IMR-90 (cell line): Measurements from ENCODE around the gene AFG1L. TPM values are rescaled to one million over a fixed set of nuclear protein-coding genes. Genes with fewer than 3 reads are reported as not detected.

Experiments
- ATAC-seq: fragments of 200-7000 bp; cut with Tn5 transposase; 2 replicates; pipeline ENCODE4 v1.9.1; 2020; ENCODE audit warnings: low read depth, mild to moderate bottlenecking, moderate library complexity
- BruUV-seq: library from RNA; stranded (reverse); fragments of 400-500 nt; replicated peaks from 2 replicates; lab custom pipeline; 2021; lab: Mats Ljungman, UMichigan
- CTCF ChIA-PET: fragments of 300-600 bp; formaldehyde crosslinking; extraction: SDS; loops from one replicate; lab custom pipeline; 2021; ENCODE audit warnings: antibody characterized with exemption; lab: Yijun Ruan, JAX
- POLR2A ChIA-PET: fragments of 300-600 bp; sonication (Branson Sonifier 250); formaldehyde crosslinking; loops from one replicate; lab custom pipeline; 2022; ENCODE audit warnings: antibody characterized with exemption; ENCODE audit not compliant: unreplicated experiment; lab: Charles Lee
- DNase-seq: peaks from one replicate; pipeline ENCODE4 v3.0.0; 2013
- H2AFZ ChIP-seq: replicated peaks from 2 replicates; pipeline ENCODE3; 2013; ENCODE audit warnings: low read length, mild to moderate bottlenecking; ENCODE audit not compliant: poor library complexity
- H2AK5ac ChIP-seq: 2 replicates; pipeline ENCODE4 v1.6.1; 2013; ENCODE audit warnings: low read depth, low read length, inconsistent platforms
- H2AK9ac ChIP-seq: replicated peaks from 2 replicates; pipeline ENCODE3; 2013; ENCODE audit warnings: mild to moderate bottlenecking, low read depth, low read length, moderate library complexity; ENCODE audit not compliant: poor library complexity
- H2BK120ac ChIP-seq: 2 replicates; pipeline ENCODE4 v1.6.1; 2013; ENCODE audit warnings: low read depth, low read length, inconsistent platforms
- H2BK15ac ChIP-seq: 3 replicates; pipeline ENCODE4 v1.6.1; 2013; ENCODE audit warnings: low read depth, low read length, inconsistent platforms
- H2BK20ac ChIP-seq: 2 replicates; pipeline ENCODE4 v1.6.1; 2013; ENCODE audit warnings: low read depth, mild to moderate bottlenecking, inconsistent platforms, low read length, moderate library complexity
- H2BK5ac ChIP-seq: 2 replicates; pipeline ENCODE4 v1.6.1; 2013; ENCODE audit warnings: mild to moderate bottlenecking, low read depth, low read length, inconsistent platforms; ENCODE audit not compliant: poor library complexity, severe bottlenecking
- H3K14ac ChIP-seq: replicated peaks from 2 replicates; pipeline ENCODE4 v1.6.1; 2013; ENCODE audit warnings: low read depth, low read length, inconsistent platforms
- H3K18ac ChIP-seq: 2 replicates; pipeline ENCODE4 v1.6.1; 2013; ENCODE audit warnings: low read depth, low read length, control low read depth
- H3K23ac ChIP-seq: 2 replicates; pipeline ENCODE4 v1.6.1; 2013; ENCODE audit warnings: low read depth, low read length, inconsistent platforms
- H3K27ac ChIP-seq: 2 replicates; pipeline ENCODE4 v1.5.1; 2013; ENCODE audit warnings: mild to moderate bottlenecking, control low read depth, low read length; ENCODE audit not compliant: insufficient read depth
- H3K27me3 ChIP-seq: 2 replicates; pipeline ENCODE4 v1.6.1; 2013; ENCODE audit warnings: low read length; ENCODE audit not compliant: control insufficient read depth, insufficient read depth
- H3K36me3 ChIP-seq: 2 replicates; pipeline ENCODE4 v1.6.1; 2013; ENCODE audit warnings: low read length, mixed read lengths; ENCODE audit not compliant: control insufficient read depth, insufficient read depth
- H3K4ac ChIP-seq: 2 replicates; pipeline ENCODE4 v1.6.1; 2013; ENCODE audit warnings: low read depth, low read length, inconsistent platforms
- H3K4me1 ChIP-seq: 2 replicates; pipeline ENCODE4 v1.6.1; 2013; ENCODE audit warnings: low read length, mixed read lengths; ENCODE audit not compliant: control insufficient read depth, insufficient read depth
- H3K4me2 ChIP-seq: 2 replicates; pipeline ENCODE4 v1.6.1; 2013; ENCODE audit warnings: low read depth, mild to moderate bottlenecking, control low read depth, low read length, moderate library complexity
- H3K4me3 ChIP-seq: 2 replicates; pipeline ENCODE4 v1.5.1; 2013; ENCODE audit warnings: low read depth, mild to moderate bottlenecking, control low read depth, low read length, moderate library complexity; ENCODE audit not compliant: insufficient read depth
- H3K56ac ChIP-seq: 2 replicates; pipeline ENCODE4 v1.6.1; 2013; ENCODE audit warnings: low read length, inconsistent platforms; ENCODE audit not compliant: insufficient read depth; ENCODE audit errors: extremely low read depth
- H3K79me1 ChIP-seq, 2 experiments: 2 replicates each; pipeline ENCODE4 v1.6.1; 2013; ENCODE audit warnings: low read length in 2 of 2, inconsistent platforms in 1 of 2, low read depth in 1 of 2
- H3K9ac ChIP-seq: 2 replicates; pipeline ENCODE4 v1.6.1; 2013; ENCODE audit warnings: low read depth, low read length, control low read depth
- H3K9me1 ChIP-seq: 2 replicates; pipeline ENCODE4 v1.6.1; 2013; ENCODE audit warnings: low read length, inconsistent platforms; ENCODE audit not compliant: insufficient read depth
- H3K9me3 ChIP-seq: 2 replicates; pipeline ENCODE4 v1.6.1; 2013; ENCODE audit warnings: low read length; ENCODE audit not compliant: control insufficient read depth, insufficient read depth
- H4K20me1 ChIP-seq: 2 replicates; pipeline ENCODE4 v1.6.1; 2013; ENCODE audit warnings: low read length, inconsistent platforms; ENCODE audit not compliant: insufficient read depth
- H4K5ac ChIP-seq: 2 replicates; pipeline ENCODE4 v1.6.1; 2013; ENCODE audit warnings: mild to moderate bottlenecking, low read depth, low read length, control low read depth
- H4K8ac ChIP-seq, 2 experiments: 2 replicates each; pipeline ENCODE4 v1.6.1; 2013; ENCODE audit warnings: low read depth in 2 of 2, low read length in 2 of 2, control low read depth in 1 of 2, inconsistent platforms in 1 of 2
- H4K91ac ChIP-seq: 2 replicates; pipeline ENCODE4 v1.6.1; 2013; ENCODE audit warnings: low read depth, low read length, inconsistent platforms; ENCODE audit not compliant: insufficient read depth
- BHLHE40 ChIP-seq: fragments of 150-350 bp; IDR thresholded peaks from 2 replicates; pipeline ENCODE4 v1.6.1; 2016; ENCODE audit warnings: mild to moderate bottlenecking, low read depth, low read length
- CEBPB ChIP-seq: IDR thresholded peaks from 2 replicates; pipeline ENCODE4 v1.6.1; 2012; ENCODE audit warnings: low read depth, low read length, improper control_type of control experiment
- CHD1 ChIP-seq: IDR thresholded peaks from 2 replicates; pipeline ENCODE4 v1.6.1; 2012; ENCODE audit warnings: low read depth, low read length, improper control_type of control experiment
- CTCF ChIP-seq: conservative IDR thresholded peaks from 2 replicates; pipeline ENCODE4 v1.5.1; 2012; ENCODE audit warnings: mild to moderate bottlenecking, low read depth, low read length, improper control_type of control experiment
- ELK1 ChIP-seq: fragments of 150-350 bp; IDR thresholded peaks from 2 replicates; pipeline ENCODE4 v1.6.1; 2016; ENCODE audit warnings: low read depth, mild to moderate bottlenecking, low read length, moderate library complexity, borderline replicate concordance
- FOS ChIP-seq: fragments of 150-350 bp; IDR thresholded peaks from 2 replicates; pipeline ENCODE4 v1.6.1; 2016; ENCODE audit warnings: low read depth, low read length
- MAFK ChIP-seq: IDR thresholded peaks from 2 replicates; pipeline ENCODE4 v1.6.1; 2012; ENCODE audit warnings: low read depth, low read length, improper control_type of control experiment
- MXI1 ChIP-seq: IDR thresholded peaks from 2 replicates; pipeline ENCODE4 v1.6.1; 2012; ENCODE audit warnings: low read depth, mild to moderate bottlenecking, low read length, moderate library complexity, borderline replicate concordance
- NFE2L2 ChIP-seq: fragments of 150-350 bp; IDR thresholded peaks from 2 replicates; pipeline ENCODE4 v1.6.1; 2016; ENCODE audit warnings: low read depth, mild to moderate bottlenecking, low read length
- POLR2A ChIP-seq: IDR thresholded peaks from 2 replicates; pipeline ENCODE4 v1.6.1; 2012; ENCODE audit warnings: mild to moderate bottlenecking, low read depth, low read length
- RAD21 ChIP-seq: IDR thresholded peaks from 2 replicates; pipeline ENCODE4 v1.6.1; 2012; ENCODE audit warnings: low read length, improper control_type of control experiment
- RCOR1 ChIP-seq: IDR thresholded peaks from 2 replicates; pipeline ENCODE4 v1.6.1; 2012; ENCODE audit warnings: mild to moderate bottlenecking, low read length, improper control_type of control experiment; ENCODE audit not compliant: insufficient replicate concordance
- RFX5 ChIP-seq: IDR thresholded peaks from 2 replicates; pipeline ENCODE4 v1.8.0; 2012; ENCODE audit warnings: low read depth, mild to moderate bottlenecking, low read length, moderate library complexity
- SMC3 ChIP-seq: fragments of 150-350 bp; IDR thresholded peaks from 2 replicates; pipeline ENCODE4 v1.6.1; 2016; ENCODE audit warnings: low read depth, mild to moderate bottlenecking, antibody characterized with exemption, low read length, moderate library complexity
- USF2 ChIP-seq: fragments of 150-350 bp; IDR thresholded peaks from 2 replicates; pipeline ENCODE4 v1.6.1; 2017; ENCODE audit warnings: mild to moderate bottlenecking, antibody characterized with exemption, low read length, low read depth
- WGBS, 2 experiments: methylation state at CpG; one replicate each; pipeline versions ENCODE4 v1.1.5 to v1.1.7; 2013; ENCODE audit warnings: missing lambda C conversion rate in 2 of 2; ENCODE audit not compliant: insufficient read length in 1 of 2; ENCODE audit errors: extremely low coverage in 2 of 2; 5-methylcytosine and 5-hydroxymethylcytosine counted together
- dilution Hi-C: fragments of 300-500 bp; cut with HindIII; formaldehyde crosslinking; loops from one replicate; pipeline ENCODE4 v1.14.3; 2018; ENCODE audit warnings: low sequenced_read_pairs; ENCODE audit not compliant: unreplicated experiment
- in situ Hi-C: fragments of 300-500 bp; cut with MboI; formaldehyde crosslinking; loops from 3 replicates; pipeline ENCODE4 v1.14.3; 2019; ENCODE audit warnings: low sequenced_read_pairs, inconsistent platforms, mixed read lengths
- intact Hi-C: fragments of 100-400 bp; cut with micrococcal nuclease; formaldehyde crosslinking; loops from 2 replicates; pipeline ENCODE4 v1.10.0; 2022
- polyA plus RNA-seq, 3 experiments: library from polyadenylated mRNA; depleted of rRNA; stranded (reverse); fragments of >200 nt; gene quantifications; 2 replicates each; pipeline ENCODE4 v1.2.3, GENCODE V29; 2012; ENCODE audit warnings: low replicate concordance in 1 of 3
- total RNA-seq: library from RNA; depleted of rRNA; stranded (reverse); fragments of >200 nt; gene quantifications from 2 replicates; pipeline ENCODE4 v1.2.3, GENCODE V29; 2012

The AFG1L gene
- total and polyA plus RNA-seq, 2 of the 4 experiments (the other 2 are of a cell fraction) = 1.0 to 2.0 TPM

DNA sequence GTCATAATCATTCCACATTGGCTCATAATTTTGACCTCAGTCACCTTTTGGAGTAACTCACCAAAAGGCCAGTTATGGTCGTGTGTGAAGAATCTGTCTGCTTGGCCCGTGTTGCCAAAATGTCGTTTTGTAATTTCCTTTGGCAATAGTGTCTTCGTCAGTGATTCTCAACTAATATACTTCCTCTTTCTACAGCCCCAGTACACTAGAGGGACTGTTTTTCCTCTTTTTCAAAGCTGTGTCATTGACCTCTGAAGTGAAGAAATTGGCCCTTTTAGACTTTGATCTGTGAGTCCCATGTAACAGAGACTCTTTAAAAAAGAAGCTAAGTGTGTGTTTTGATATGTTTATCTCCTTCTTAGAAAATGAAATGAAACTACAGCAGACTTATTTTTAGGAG, 271.0 kb downstream of the AFG1L start:
- ATAC-seq (0 out of 2 replicates have a peak, but pooled peaks have one; percentile 2), DNase-seq (peak; percentile 88)
- ChIA-PET POLR2A (no interaction called here), CTCF (interaction anchor here (0.9 kb wide), 1 partner anchor 22 kb away, joined by 3 read pairs; no protein-coding TSS in a partner anchor)
- dilution Hi-C loops (no loop called here), intact Hi-C loops (loop anchor here (2.0 kb wide), 2 partner anchors 15 to 85 kb away; no protein-coding TSS in a partner anchor), in situ Hi-C loops (no loop called here)
- no peak overlapping the region for H4K91ac ChIP-seq
- H3K4me2 ChIP-seq = peak overlapping the region; percentile 74
- H4K20me1 ChIP-seq = peaks cover 61% of the 10 kb centered on the region
- no peak overlapping the region for H2AK9ac ChIP-seq
- WGBS, 2 experiments = no CpG with 5 or more reads among the region's 4 CpGs
- no peak overlapping the region for H3K4me3 ChIP-seq
- peak overlapping the region; percentile 21; the same call in 1 of the 2 replicates for H3K27ac ChIP-seq
- H4K8ac ChIP-seq = peak overlapping the region in 1 of 2 experiments; percentile 18; a peak in 1 of 4 replicates
- no peak overlapping the region for H4K5ac ChIP-seq
- no peak overlapping the region for H2AK5ac ChIP-seq
- 0 out of 2 replicates have a peak overlapping the region, but pooled peaks have one; percentile 2 for H3K14ac ChIP-seq
- peaks cover 14% of the 10 kb centered on the region for H3K4me1 ChIP-seq
- no peaks in the 10 kb centered on the region for H3K27me3 ChIP-seq
- no peak overlapping the region; the same call in 1 of the 2 replicates for H2BK120ac ChIP-seq
- H3K18ac ChIP-seq = peak overlapping the region; percentile 37; the same call in 1 of the 2 replicates
- peaks cover 24% of the 10 kb centered on the region for H3K36me3 ChIP-seq
- no peak overlapping the region; the same call in 1 of the 2 replicates for H3K9ac ChIP-seq
- H2BK15ac ChIP-seq = no peak overlapping the region
- no TSS peak for BruUV-seq
- no peak overlapping the region; the same call in 1 of the 2 replicates for H3K56ac ChIP-seq
- peaks cover 17% of the 10 kb centered on the region for H3K9me1 ChIP-seq
- H2BK20ac ChIP-seq = no peak overlapping the region
- H3K23ac ChIP-seq = peak overlapping the region; percentile 3; the same call in 1 of the 2 replicates
- H2BK5ac ChIP-seq = peak overlapping the region; percentile 85
- H3K79me1 ChIP-seq = peaks cover 13 to 60% of the 10 kb centered on the region in 2 experiments; a peak in 3 of 4 replicates
- H3K9me3 ChIP-seq = no peaks in the 10 kb centered on the region
- no peak overlapping the region for H2AFZ ChIP-seq
- 0 out of 2 replicates have a peak overlapping the region, but pooled peaks have one; percentile 0 for H3K4ac ChIP-seq
- TF ChIP-seq SMC3 (0 out of 2 replicates have a peak, but pooled peaks have one; percentile 16), MAFK (peak; percentile 42; the same call in 1 of the 2 replicates), USF2 (no peak), FOS (peak; percentile 25; the same call in 1 of the 2 replicates), CHD1 (no peak), BHLHE40 (peak; percentile 52; the same call in 1 of the 2 replicates), RAD21 (peak; percentile 39), CEBPB (peak; percentile 81), POLR2A (no peak), CTCF (peak; percentile 33; the same call in 1 of the 2 replicates), MXI1 (no peak), NFE2L2 (no peak), RFX5 (no peak), RCOR1 (no peak), ELK1 (no peak)
